Vagina (tissue), 2 donors: Measurements from ENCODE around the gene GLDC. TPM values are rescaled to one million over a fixed set of nuclear protein-coding genes. Genes with fewer than 3 reads are reported as not detected.

Experiments used
- DNase-seq, 2 donors: peaks; one replicate each; pipeline ENCODE4 v3.0.0-alpha.2; 2017; ENCODE audit errors: extremely low spot score in 2 of 2
- H3K27ac ChIP-seq: fragments of 200-600 bp; sonication (generic); one replicate; pipeline ENCODE4 v1.5.1; 2019
- H3K27me3 ChIP-seq: fragments of 200-600 bp; sonication (generic); one replicate; pipeline ENCODE4 v1.5.1; 2019
- H3K36me3 ChIP-seq, 2 donors: fragments of 200-600 bp; sonication (generic); one replicate each; pipeline ENCODE4 v1.5.1; 2017 to 2019
- H3K4me1 ChIP-seq: fragments of 200-600 bp; sonication (generic); one replicate; pipeline ENCODE4 v1.5.1; 2019
- H3K4me3 ChIP-seq, 2 donors: fragments of 200-600 bp; sonication (generic); 1 replicate in 1 of 2; 2 replicates in 1 of 2; pipeline ENCODE4 v1.5.1; 2016 to 2019
- H3K9me3 ChIP-seq: fragments of 200-600 bp; sonication (generic); one replicate; pipeline ENCODE4 v1.5.1; 2019
- CTCF ChIP-seq, 3 experiments: fragments of 450-650 bp in 2 of 3; fragments of 200-600 bp in 1 of 3; sonication (generic) in 1 of 3; IDR thresholded peaks; one replicate each; pipeline ENCODE4 v1.5.1; 2017 to 2019; ENCODE audit warnings: antibody characterized with exemption in 3 of 3, mild to moderate bottlenecking in 2 of 3, moderate library complexity in 2 of 3
- POLR2A ChIP-seq, 2 donors: fragments of 450-650 bp; IDR thresholded peaks; one replicate each; pipeline ENCODE4 v1.6.1; 2017; ENCODE audit warnings: antibody characterized with exemption in 2 of 2, mild to moderate bottlenecking in 2 of 2, moderate library complexity in 2 of 2
- POLR2AphosphoS5 ChIP-seq, 2 donors: sonication (generic); formaldehyde crosslinking; IDR thresholded peaks; one replicate each; pipeline ENCODE4 v1.9.0; 2017; ENCODE audit warnings: antibody characterized with exemption in 2 of 2, mild to moderate bottlenecking in 2 of 2, low read depth in 1 of 2; ENCODE audit not compliant: insufficient read depth in 1 of 2
- intact Hi-C: fragments of 100-400 bp; cut with DNase I; formaldehyde crosslinking; loops from one replicate; pipeline ENCODE4 v1.15.1; 2023
- total RNA-seq: library from RNA; depleted of rRNA; stranded (reverse); fragments of >200 nt; gene quantifications from one replicate; pipeline ENCODE4 v1.2.3, GENCODE V29; 2016

Gene GLDC
- total RNA-seq, 1 donor from 2014 or later = 0.49 TPM

- H3K36me3 ChIP-seq = peaks cover 0 to 6% of the 10 kb centered on the region in 2 donors
- no peaks in the 10 kb centered on the region for H3K4me1 ChIP-seq
- H3K27ac ChIP-seq = no peak overlapping the region
- DNase-seq = no peak
- no peaks in the 10 kb centered on the region for H3K9me3 ChIP-seq
- H3K27me3 ChIP-seq = no peaks in the 10 kb centered on the region
- TF ChIP-seq CTCF (IDR thresholded peaks at IDR 0.05) (no peak), POLR2AphosphoS5 (IDR thresholded peaks at IDR 0.05; ENCODE audit: insufficient read depth in 1 of 2, low read depth in 1 of 2) (no peak), POLR2A (IDR thresholded peaks at IDR 0.05) (no peak)
- no peak overlapping the region for H3K4me3 ChIP-seq
- intact Hi-C loops = no loop called here
Observed at GRCh38 chr9:6512085-6512657, 133.4 kb downstream of the GLDC start.

GRCh38 chr9:6506571-6506970 lies 139.0 kb downstream of the GLDC start:
- Histone ChIP-seq H3K4me3 (no peak overlapping the region), H3K4me1 (no peaks in the 10 kb centered on the region), H3K36me3 (peaks cover 0 to 39% of the 10 kb centered on the region in 2 donors), H3K27ac (no peak overlapping the region), H3K27me3 (no peaks in the 10 kb centered on the region), H3K9me3 (no peaks in the 10 kb centered on the region)
- no peak for DNase-seq
- intact Hi-C loops = no loop called here
- TF ChIP-seq POLR2AphosphoS5 (IDR thresholded peaks at IDR 0.05; ENCODE audit: insufficient read depth in 1 of 2, low read depth in 1 of 2) = no peak
- no peak for TF ChIP-seq CTCF (IDR thresholded peaks at IDR 0.05)
- TF ChIP-seq POLR2A (IDR thresholded peaks at IDR 0.05) = no peak

- TF ChIP-seq CTCF (IDR thresholded peaks at IDR 0.05) (no peak), POLR2AphosphoS5 (IDR thresholded peaks at IDR 0.05; ENCODE audit: insufficient read depth in 1 of 2, low read depth in 1 of 2) (no peak)
- Histone ChIP-seq H3K4me3 (no peak overlapping the region), H3K27me3 (no peaks in the 10 kb centered on the region), H3K4me1 (no peaks in the 10 kb centered on the region), H3K36me3 (peaks cover 0 to 70% of the 10 kb centered on the region in 2 donors), H3K27ac (no peak overlapping the region), H3K9me3 (no peaks in the 10 kb centered on the region)
- no peak for DNase-seq
- intact Hi-C loops = no loop called here
Observed at GRCh38 chr9:6502399-6502798, 143.1 kb downstream of the GLDC start.

- H3K36me3 ChIP-seq = peaks cover 0 to 63% of the 10 kb centered on the region in 2 donors
- no peak overlapping the region for H3K4me3 ChIP-seq
- H3K9me3 ChIP-seq = no peaks in the 10 kb centered on the region
- H3K4me1 ChIP-seq = no peaks in the 10 kb centered on the region
- intact Hi-C loops = no loop called here
- H3K27ac ChIP-seq = no peak overlapping the region
- no peaks in the 10 kb centered on the region for H3K27me3 ChIP-seq
- DNase-seq = no peak
- no peak for TF ChIP-seq POLR2AphosphoS5 (IDR thresholded peaks at IDR 0.05; ENCODE audit: insufficient read depth in 1 of 2, low read depth in 1 of 2)
Observed at GRCh38 chr9:6501526-6502210, 143.9 kb downstream of the GLDC start.

GRCh38 chr9:6498982-6499381 lies 146.5 kb downstream of the GLDC start:
- Histone ChIP-seq H3K27me3 (no peaks in the 10 kb centered on the region), H3K4me3 (no peak overlapping the region), H3K27ac (no peak overlapping the region), H3K9me3 (no peaks in the 10 kb centered on the region), H3K36me3 (peaks cover 0 to 47% of the 10 kb centered on the region in 2 donors), H3K4me1 (no peaks in the 10 kb centered on the region)
- TF ChIP-seq CTCF (IDR thresholded peaks at IDR 0.05) (no peak), POLR2A (IDR thresholded peaks at IDR 0.05) (no peak), POLR2AphosphoS5 (IDR thresholded peaks at IDR 0.05; ENCODE audit: insufficient read depth in 1 of 2, low read depth in 1 of 2) (no peak)
- intact Hi-C loops = no loop called here
- no peak for DNase-seq
